GM12891 (cell line): ENCODE data around the gene BHLHE41.

Source experiments
- DNase-seq: peaks from one replicate; pipeline ENCODE4 v3.0.0; 2011; ENCODE audit warnings: low spot score; ENCODE audit not compliant: insufficient read length
- FAIRE-seq: peaks from 2 replicates; lab custom pipeline; 2011; peaks lifted over from hg19 to GRCh38; lab: Jason Lieb, UNC
- PAX5 ChIP-seq: IDR thresholded peaks from 2 replicates; pipeline ENCODE4 v1.6.1; 2011; ENCODE audit warnings: low read length, moderate library complexity, mild to moderate bottlenecking; ENCODE audit not compliant: insufficient read depth, severe bottlenecking
- POLR2A ChIP-seq: IDR thresholded peaks from 2 replicates; pipeline ENCODE4 v1.6.1; 2011; ENCODE audit warnings: low read depth, low read length, control low read depth
- POLR2AphosphoS5 ChIP-seq: IDR thresholded peaks from 2 replicates; pipeline ENCODE4 v1.6.1; 2011; ENCODE audit warnings: low read depth, low read length, control low read depth
- POU2F2 ChIP-seq: IDR thresholded peaks from 2 replicates; pipeline ENCODE4 v1.6.1; 2011; ENCODE audit warnings: low read depth, mild to moderate bottlenecking, control low read depth, low read length, moderate library complexity
- SPI1 ChIP-seq: IDR thresholded peaks from 2 replicates; pipeline ENCODE4 v1.6.1; 2011; ENCODE audit warnings: low read depth, low read length, control low read depth
- TAF1 ChIP-seq: IDR thresholded peaks from 2 replicates; pipeline ENCODE4 v1.6.1; 2011; ENCODE audit warnings: low read depth, low read length, control low read depth

BHLHE41 gene

DNA sequence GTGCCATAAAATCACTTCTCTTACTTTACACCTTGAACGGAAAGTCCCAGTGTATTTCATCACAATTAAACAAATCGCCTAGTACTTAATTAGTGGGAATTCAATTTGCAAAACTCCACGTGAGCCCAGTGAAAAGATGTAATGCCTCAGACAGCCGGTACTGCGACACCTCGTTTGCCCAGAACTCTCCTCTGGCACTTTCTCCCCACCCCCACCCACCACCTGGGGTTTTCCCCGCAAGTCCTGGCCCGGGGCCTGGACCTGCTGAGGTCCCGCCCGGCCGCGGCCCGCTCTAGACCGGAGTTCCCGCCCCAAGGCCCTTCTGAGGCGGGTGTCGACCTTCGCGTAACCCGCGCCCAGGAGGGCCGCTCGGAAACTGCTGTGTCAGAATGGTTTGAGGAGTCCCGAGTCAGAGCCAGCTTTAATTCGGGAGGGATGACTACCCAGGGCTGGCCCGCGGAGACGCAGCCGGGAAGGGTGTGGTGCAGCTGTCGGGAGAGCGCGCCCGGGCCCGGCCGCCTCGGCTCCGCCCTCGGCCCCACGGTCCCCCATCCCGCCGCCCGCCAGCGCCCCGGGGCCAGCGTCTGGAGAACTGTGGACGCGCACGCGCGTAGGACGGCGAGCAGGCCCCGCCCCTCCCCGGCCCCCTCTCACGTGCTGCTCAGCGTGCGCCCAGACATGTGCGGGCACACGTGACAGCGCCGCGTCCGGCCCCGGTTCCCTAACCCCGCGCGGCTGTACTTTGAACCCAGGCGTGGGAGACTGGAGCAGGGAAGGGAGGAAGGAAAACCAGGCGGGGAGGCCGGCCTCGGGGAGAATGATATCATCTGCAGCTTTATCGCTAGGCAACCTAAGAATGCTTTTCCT, 10.8 kb downstream of the BHLHE41 start:
- FAIRE-seq (peak; percentile 90), DNase-seq (peak; percentile 71)
- TF ChIP-seq PAX5 (no peak), POLR2A (no peak), POU2F2 (no peak), POLR2AphosphoS5 (no peak), SPI1 (no peak), TAF1 (no peak)

- no peak for TF ChIP-seq POLR2AphosphoS5
- TF ChIP-seq POLR2A: no peak
- no peak for TF ChIP-seq SPI1
- TF ChIP-seq PAX5: no peak
- no peak for TF ChIP-seq POU2F2
- TF ChIP-seq TAF1: no peak
- DNase-seq (no peak), FAIRE-seq (peak; percentile 57)
Measured at GRCh38 chr12:26113181-26113654, 11.6 kb downstream of the BHLHE41 start.

DNA sequence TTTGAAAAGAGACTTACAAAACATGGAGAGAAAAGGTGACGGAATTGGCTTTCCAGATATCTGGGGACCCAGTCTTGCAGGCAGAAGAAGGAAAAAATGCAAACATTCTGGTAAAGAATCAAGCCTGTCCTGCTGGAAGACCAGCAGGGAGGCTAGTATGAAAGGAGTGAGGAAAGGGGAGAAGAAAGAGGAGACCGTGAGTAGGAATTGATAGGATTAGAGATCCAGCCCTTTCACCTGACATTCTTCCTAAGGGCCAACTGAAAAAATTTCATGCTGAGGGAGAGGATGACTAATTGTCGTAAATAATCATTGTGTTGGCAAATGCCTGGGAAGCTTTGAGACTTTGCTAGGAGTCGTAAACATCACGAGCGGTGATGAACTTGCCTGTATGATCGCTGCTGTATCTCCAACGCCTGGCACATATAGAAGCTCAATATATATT, 12.1 kb downstream of the BHLHE41 start:
- DNase-seq: no peak

DNA sequence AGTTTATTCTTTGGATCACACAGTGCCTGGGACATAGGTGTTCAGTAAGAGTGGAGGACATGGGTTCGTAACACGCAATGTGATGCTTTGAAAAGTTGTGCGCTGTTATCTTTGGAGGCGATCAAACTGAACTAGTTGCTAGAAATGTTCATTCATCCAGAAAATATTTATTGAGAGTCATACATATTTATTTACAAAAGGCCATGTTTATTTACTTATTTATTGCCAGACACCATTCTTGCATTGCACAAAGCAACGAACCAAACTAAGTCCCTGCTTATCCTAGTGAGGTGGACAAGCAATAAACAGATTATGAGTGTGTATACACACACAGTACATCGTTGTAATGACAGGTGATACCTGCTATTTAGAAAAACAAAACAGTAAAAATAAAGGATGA, 12.6 kb downstream of the BHLHE41 start:
- DNase-seq: no peak
- FAIRE-seq: no peak
- TF ChIP-seq POU2F2 (no peak), PAX5 (no peak), POLR2AphosphoS5 (no peak), TAF1 (no peak), POLR2A (no peak), SPI1 (no peak)

More for the DNA sequence above, 12.1 kb downstream of the BHLHE41 start:
- TF ChIP-seq POLR2A (no peak), SPI1 (no peak), POU2F2 (no peak)
- FAIRE-seq: no peak

DNA sequence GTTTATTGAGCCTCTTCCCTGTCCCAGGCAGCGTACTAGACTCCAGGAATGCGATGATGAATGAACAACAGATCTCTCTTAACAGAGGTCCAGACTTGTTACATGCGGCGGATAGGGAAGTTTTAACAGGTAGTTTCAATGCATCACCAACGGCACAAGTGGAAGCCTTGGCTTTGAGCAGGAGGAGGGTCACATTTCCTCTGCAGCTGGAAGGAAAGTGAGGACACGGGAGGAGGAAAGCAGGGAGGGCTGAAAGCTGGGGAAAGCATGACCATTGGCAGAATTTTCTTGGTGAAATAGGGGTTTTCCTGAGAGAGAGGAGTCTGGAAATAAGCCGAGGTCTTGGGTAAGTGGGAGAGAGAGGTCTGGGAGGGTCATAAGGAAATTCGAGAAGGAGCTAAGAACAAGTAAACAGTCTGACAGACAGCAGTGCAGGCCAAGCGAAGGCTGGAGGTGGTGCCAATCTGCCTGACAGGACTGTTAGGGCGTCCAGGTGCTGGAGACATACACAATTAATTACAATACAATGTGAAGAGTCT, 15.4 kb downstream of the BHLHE41 start:
- DNase-seq (no peak), FAIRE-seq (no peak)
- no peak for TF ChIP-seq TAF1
- no peak for TF ChIP-seq SPI1
- TF ChIP-seq POLR2A: no peak
- TF ChIP-seq PAX5: no peak
- TF ChIP-seq POU2F2: no peak
- TF ChIP-seq POLR2AphosphoS5: no peak

DNA sequence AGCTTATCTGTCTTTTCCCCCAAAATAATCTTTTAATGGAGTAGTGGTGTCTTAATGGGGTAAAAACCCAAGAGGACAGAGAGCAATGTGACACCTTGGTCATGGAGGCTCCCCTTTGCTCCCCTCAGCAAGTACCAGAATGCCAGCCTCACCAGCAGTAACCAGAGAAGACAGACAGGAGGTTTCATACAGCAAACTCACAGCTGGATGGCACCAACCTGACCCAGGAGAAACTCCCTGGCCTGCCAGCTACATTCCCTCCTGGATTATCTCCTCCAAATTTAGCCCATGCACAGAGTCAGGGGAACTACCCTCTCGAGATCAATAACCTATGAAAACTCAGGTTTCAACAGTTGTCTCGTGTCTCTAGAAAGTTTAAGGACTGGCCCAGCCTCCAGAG, 15.9 kb downstream of the BHLHE41 start:
- DNase-seq (no peak), FAIRE-seq (no peak)
- TF ChIP-seq POLR2AphosphoS5: no peak
- TF ChIP-seq POU2F2: no peak
- TF ChIP-seq TAF1: no peak
- TF ChIP-seq PAX5: no peak
- TF ChIP-seq SPI1: no peak
- TF ChIP-seq POLR2A: no peak

DNA sequence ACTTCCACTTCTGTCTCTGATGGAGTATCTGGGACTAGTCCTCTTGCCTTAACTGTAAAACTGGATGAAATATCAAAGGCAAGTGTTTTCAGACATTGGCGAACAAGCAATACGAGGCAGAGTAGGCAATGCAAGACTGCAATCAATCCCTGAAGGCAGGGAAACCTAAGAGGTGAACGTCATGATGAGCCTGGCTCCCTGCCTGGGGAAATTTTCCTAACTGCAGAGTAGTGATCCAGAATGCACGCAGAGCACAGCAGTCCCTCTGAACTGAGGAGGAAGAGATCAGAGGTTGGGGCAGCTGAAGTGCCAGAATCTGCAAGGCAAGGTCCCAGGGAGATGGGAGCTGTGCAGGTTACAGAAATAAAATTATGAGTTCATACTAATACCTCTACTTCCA, 18.5 kb downstream of the BHLHE41 start:
- TF ChIP-seq POU2F2 (no peak), SPI1 (no peak), POLR2AphosphoS5 (no peak), POLR2A (no peak), PAX5 (no peak), TAF1 (no peak)
- DNase-seq (no peak), FAIRE-seq (no peak)

- no peak for FAIRE-seq
- DNase-seq: no peak
- TF ChIP-seq POLR2AphosphoS5: no peak
- no peak for TF ChIP-seq SPI1
- no peak for TF ChIP-seq PAX5
- TF ChIP-seq TAF1: no peak
- TF ChIP-seq POU2F2: no peak
- TF ChIP-seq POLR2A: no peak
Measured at GRCh38 chr12:26102953-26103352, 21.9 kb downstream of the BHLHE41 start.

- TF ChIP-seq TAF1 (no peak), POU2F2 (no peak), POLR2AphosphoS5 (no peak), POLR2A (no peak), PAX5 (no peak), SPI1 (no peak)
- DNase-seq (no peak), FAIRE-seq (no peak)
Measured at GRCh38 chr12:26101763-26102162, 23.1 kb downstream of the BHLHE41 start.
